Left kidney (tissue), 2 donors: Measurements from ENCODE around the gene SCN1B. TPM values are rescaled to one million over a fixed set of nuclear protein-coding genes. Genes with fewer than 3 reads are reported as not detected.

Experiments used
- DNase-seq: peaks from one replicate; pipeline ENCODE4 v3.0.0-alpha.2; 2013
- polyA plus RNA-seq: library from polyadenylated mRNA; unstranded; fragments of 120-200 nt; gene quantifications from one replicate; pipeline ENCODE4 v1.2.1, GENCODE V29; 2013; ENCODE audit not compliant: insufficient read length

The SCN1B gene
- polyA plus RNA-seq, 1 donor = 0.96 TPM

- DNase-seq = no peak
Observed at GRCh38 chr19:35053667-35054293, 23.5 kb downstream of the SCN1B start.

GRCh38 chr19:35054626-35055025, 24.4 kb downstream of the SCN1B start:
- no peak for DNase-seq

GRCh38 chr19:35055715-35056179, 25.5 kb downstream of the SCN1B start:
- DNase-seq = no peak

- DNase-seq = no peak
Observed at GRCh38 chr19:35056513-35057063, 26.3 kb downstream of the SCN1B start.

- DNase-seq = no peak
Observed at GRCh38 chr19:35058370-35058769, 28.1 kb downstream of the SCN1B start.

- DNase-seq = no peak
Observed at GRCh38 chr19:35059006-35059798, 28.9 kb downstream of the SCN1B start.

GRCh38 chr19:35059799-35060091, 29.5 kb downstream of the SCN1B start:
- no peak for DNase-seq

- DNase-seq = no peak
Observed at GRCh38 chr19:35060160-35060855, 30.0 kb downstream of the SCN1B start.

- no peak for DNase-seq
Observed at GRCh38 chr19:35061583-35062373, 31.5 kb downstream of the SCN1B start.

GRCh38 chr19:35062942-35063341, 32.7 kb downstream of the SCN1B start:
- DNase-seq = no peak

GRCh38 chr19:35063940-35064818, 33.9 kb downstream of the SCN1B start:
- no peak for DNase-seq

- DNase-seq = no peak
Observed at GRCh38 chr19:35065574-35065973, 35.3 kb downstream of the SCN1B start.

GRCh38 chr19:35066121-35066520, 35.9 kb downstream of the SCN1B start:
- DNase-seq = no peak

- peak; percentile 84 for DNase-seq
Observed at GRCh38 chr19:35066691-35067563, 36.7 kb downstream of the SCN1B start.

- no peak for DNase-seq
Observed at GRCh38 chr19:35068941-35069634, 38.8 kb downstream of the SCN1B start.

- DNase-seq = no peak
Observed at GRCh38 chr19:35069696-35070095, 39.4 kb downstream of the SCN1B start.

- DNase-seq = no peak
Observed at GRCh38 chr19:35070471-35070870, 40.2 kb downstream of the SCN1B start.

GRCh38 chr19:35073516-35073915, 43.2 kb downstream of the SCN1B start:
- DNase-seq = no peak

- DNase-seq = no peak
Observed at GRCh38 chr19:35073941-35074340, 43.7 kb downstream of the SCN1B start.
